ENCODE data around the gene FLII.

Gene FLII

GRCh38 chr17:18237461-18237860, 21.1 kb downstream of the FLII start:
- H3K4me3 ChIP-seq (replicated peaks; ENCODE audit: insufficient read depth, low read length): no peak overlapping the region
- no peaks in the 10 kb centered on the region for H3K27me3 ChIP-seq (ENCODE audit: insufficient read depth, poor library complexity, severe bottlenecking)
- H3K27ac ChIP-seq (replicated peaks): no peak overlapping the region
- DNase-seq (ENCODE audit: low read depth in 1 of 2, low spot score in 1 of 2): no peak
- TF ChIP-seq POLR2AphosphoS5 (IDR thresholded peaks at IDR 0.05; ENCODE audit: low read depth) (no peak), CTCF (IDR thresholded peaks at IDR 0.05; ENCODE audit: insufficient read depth, low read length) (no peak), SPI1 (IDR thresholded peaks at IDR 0.05; ENCODE audit: borderline replicate concordance, low read depth) (no peak), GABPA (IDR thresholded peaks at IDR 0.05; ENCODE audit: low read depth) (no peak), REST (IDR thresholded peaks at IDR 0.05; ENCODE audit: insufficient replicate concordance, low read depth) (no peak)

GRCh38 chr17:18236494-18236893, 22.0 kb downstream of the FLII start:
- no peak overlapping the region for H3K4me3 ChIP-seq (replicated peaks; ENCODE audit: insufficient read depth, low read length)
- TF ChIP-seq REST (IDR thresholded peaks at IDR 0.05; ENCODE audit: insufficient replicate concordance, low read depth) (no peak), GABPA (IDR thresholded peaks at IDR 0.05; ENCODE audit: low read depth) (no peak), SPI1 (IDR thresholded peaks at IDR 0.05; ENCODE audit: borderline replicate concordance, low read depth) (no peak), POLR2AphosphoS5 (IDR thresholded peaks at IDR 0.05; ENCODE audit: low read depth) (no peak), CTCF (IDR thresholded peaks at IDR 0.05; ENCODE audit: insufficient read depth, low read length) (no peak)
- H3K27ac ChIP-seq (replicated peaks): no peak overlapping the region
- no peak for DNase-seq (ENCODE audit: low read depth in 1 of 2, low spot score in 1 of 2)
- H3K27me3 ChIP-seq (ENCODE audit: insufficient read depth, poor library complexity, severe bottlenecking): no peaks in the 10 kb centered on the region

- H3K27ac ChIP-seq (replicated peaks): no peak overlapping the region
- no peak overlapping the region for H3K4me3 ChIP-seq (replicated peaks; ENCODE audit: insufficient read depth, low read length)
- DNase-seq (ENCODE audit: low read depth in 1 of 2, low spot score in 1 of 2): no peak
- TF ChIP-seq POLR2AphosphoS5 (IDR thresholded peaks at IDR 0.05; ENCODE audit: low read depth): no peak
- no peak for TF ChIP-seq CTCF (IDR thresholded peaks at IDR 0.05; ENCODE audit: insufficient read depth, low read length)
- H3K27me3 ChIP-seq (ENCODE audit: insufficient read depth, poor library complexity, severe bottlenecking): no peaks in the 10 kb centered on the region
Measured at GRCh38 chr17:18235743-18236256, 22.7 kb downstream of the FLII start.

GRCh38 chr17:18234853-18235380, 23.6 kb downstream of the FLII start:
- no peak for TF ChIP-seq GABPA (IDR thresholded peaks at IDR 0.05; ENCODE audit: low read depth)
- TF ChIP-seq CTCF (IDR thresholded peaks at IDR 0.05; ENCODE audit: insufficient read depth, low read length): no peak
- TF ChIP-seq REST (IDR thresholded peaks at IDR 0.05; ENCODE audit: insufficient replicate concordance, low read depth): no peak
- no peak for TF ChIP-seq SPI1 (IDR thresholded peaks at IDR 0.05; ENCODE audit: borderline replicate concordance, low read depth)
- TF ChIP-seq POLR2AphosphoS5 (IDR thresholded peaks at IDR 0.05; ENCODE audit: low read depth): no peak
- Histone ChIP-seq H3K4me3 (replicated peaks; ENCODE audit: insufficient read depth, low read length) (no peak overlapping the region), H3K27me3 (ENCODE audit: insufficient read depth, poor library complexity, severe bottlenecking) (no peaks in the 10 kb centered on the region), H3K27ac (replicated peaks) (no peak overlapping the region)
- DNase-seq (ENCODE audit: low read depth in 1 of 2, low spot score in 1 of 2): no peak

Data from HL-60 (cell line).